ENCODE results near the gene ARID3B.

ARID3B gene

DNA sequence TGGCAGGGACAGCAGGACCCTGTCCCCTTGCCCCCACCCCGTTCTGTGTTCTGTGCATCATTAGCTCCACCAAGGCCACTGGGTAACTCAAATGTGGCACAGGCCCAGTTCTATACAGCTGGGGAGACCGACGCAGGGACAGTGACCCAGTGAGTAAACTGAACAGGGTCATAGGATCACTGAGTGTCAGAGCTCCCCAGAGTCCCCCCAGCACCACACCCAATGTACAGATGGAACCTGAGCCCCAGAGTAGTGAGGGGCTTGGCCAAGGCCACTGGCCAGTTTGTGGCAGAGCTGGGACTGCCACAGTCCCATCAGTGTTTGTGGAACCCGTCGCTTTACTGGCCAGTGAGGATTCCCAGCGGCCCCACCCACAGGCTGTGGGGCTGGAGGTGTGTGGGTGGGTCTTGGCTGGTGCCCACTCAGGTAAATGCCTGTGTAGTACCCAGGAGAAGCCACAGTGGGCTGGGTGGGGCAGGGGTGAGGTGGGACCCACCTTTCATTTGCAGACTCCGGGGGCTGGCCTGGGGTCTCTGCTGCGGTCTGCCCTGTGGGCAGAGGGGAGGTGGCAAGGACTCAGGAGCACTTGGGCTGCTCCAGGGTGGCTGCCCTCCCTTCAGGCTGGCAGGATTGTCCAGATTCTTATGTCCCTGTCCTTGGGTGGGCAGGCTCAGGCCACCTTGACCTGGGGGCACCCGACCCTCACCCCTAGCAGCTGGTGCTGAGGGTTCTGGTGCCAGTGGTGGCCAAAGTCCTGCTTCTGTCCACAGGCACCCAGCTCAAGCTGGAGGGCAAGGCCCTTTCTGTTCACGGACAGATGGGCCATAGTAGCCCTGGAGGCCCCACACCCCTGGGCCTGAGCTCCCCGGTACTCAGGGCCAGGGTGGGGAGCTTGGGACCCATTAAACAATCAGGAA, 63.0 kb downstream of the ARID3B start:
- H3K27me3 ChIP-seq (replicated peaks; ENCODE audit: control insufficient read depth, insufficient read depth, low read length) = no peaks in the 10 kb centered on the region
- no peak overlapping the region for H3K4me3 ChIP-seq (replicated peaks; ENCODE audit: low read depth, low read length)
- no peak for DNase-seq (ENCODE audit: extremely low read depth, insufficient read length)
- no peak for TF ChIP-seq CTCF (IDR thresholded peaks at IDR 0.05; ENCODE audit: insufficient read depth, low read length, poor library complexity, severe bottlenecking)
- H3K36me3 ChIP-seq (ENCODE audit: control insufficient read depth, insufficient read depth, low read length) = peaks cover 3% of the 10 kb centered on the region

DNA sequence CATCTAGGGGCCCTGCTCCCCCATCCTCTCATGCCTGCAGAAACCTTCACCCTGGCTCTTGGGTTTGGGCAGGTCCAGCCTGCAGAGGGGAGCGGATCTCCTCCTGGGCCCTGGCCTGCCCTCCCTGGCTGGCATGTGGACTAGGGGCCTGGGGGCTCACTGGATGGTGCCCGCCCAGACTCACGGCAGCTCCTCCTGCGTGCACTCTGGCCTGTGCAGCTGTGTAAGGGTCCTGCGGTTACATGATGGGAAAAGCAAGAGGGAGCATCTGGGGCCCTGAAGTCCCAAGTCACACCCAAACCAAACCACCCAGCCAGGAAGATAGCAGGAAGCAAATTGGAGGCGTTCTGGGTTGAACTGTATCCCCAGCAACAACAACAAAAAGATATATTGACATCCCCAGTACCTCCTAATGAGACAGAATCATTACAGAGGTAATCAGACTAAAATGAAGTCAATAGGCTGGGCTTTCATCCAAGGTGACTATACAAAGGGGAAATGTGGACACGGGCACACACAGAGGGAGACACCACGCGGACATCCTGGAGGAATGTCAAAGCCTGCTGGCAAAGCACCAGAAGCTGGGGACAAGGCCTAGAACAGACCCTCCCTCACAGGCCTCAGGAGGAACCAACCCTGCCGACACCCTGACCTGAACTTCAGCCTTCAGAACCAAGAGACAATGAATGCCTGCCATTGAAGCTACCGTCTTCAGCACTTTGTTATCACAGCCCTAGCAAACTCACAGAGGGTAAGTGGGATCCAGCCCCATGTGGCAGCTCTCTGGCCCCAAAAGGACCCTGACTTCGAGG, 64.2 kb downstream of the ARID3B start:
- DNase-seq (ENCODE audit: extremely low read depth, insufficient read length) = no peak
- Histone ChIP-seq H3K27me3 (replicated peaks; ENCODE audit: control insufficient read depth, insufficient read depth, low read length) (no peaks in the 10 kb centered on the region), H3K36me3 (ENCODE audit: control insufficient read depth, insufficient read depth, low read length) (no peaks in the 10 kb centered on the region; the same call in 1 of the 2 replicates), H3K4me3 (replicated peaks; ENCODE audit: low read depth, low read length) (no peak overlapping the region)
- TF ChIP-seq CTCF (IDR thresholded peaks at IDR 0.05; ENCODE audit: insufficient read depth, low read length, poor library complexity, severe bottlenecking) = no peak

- DNase-seq (ENCODE audit: extremely low read depth, insufficient read length) = no peak
- Histone ChIP-seq H3K27me3 (replicated peaks; ENCODE audit: control insufficient read depth, insufficient read depth, low read length) (no peaks in the 10 kb centered on the region), H3K36me3 (ENCODE audit: control insufficient read depth, insufficient read depth, low read length) (no peaks in the 10 kb centered on the region; the same call in 1 of the 2 replicates), H3K4me3 (replicated peaks; ENCODE audit: low read depth, low read length) (no peak overlapping the region)
- TF ChIP-seq CTCF (IDR thresholded peaks at IDR 0.05; ENCODE audit: insufficient read depth, low read length, poor library complexity, severe bottlenecking) = no peak
Observed at GRCh38 chr15:74605795-74606150, 64.8 kb downstream of the ARID3B start.

- Histone ChIP-seq H3K4me3 (replicated peaks; ENCODE audit: low read depth, low read length) (no peak overlapping the region), H3K36me3 (ENCODE audit: control insufficient read depth, insufficient read depth, low read length) (no peaks in the 10 kb centered on the region), H3K27me3 (replicated peaks; ENCODE audit: control insufficient read depth, insufficient read depth, low read length) (no peaks in the 10 kb centered on the region)
- no peak for DNase-seq (ENCODE audit: extremely low read depth, insufficient read length)
- no peak for TF ChIP-seq CTCF (IDR thresholded peaks at IDR 0.05; ENCODE audit: insufficient read depth, low read length, poor library complexity, severe bottlenecking)
Observed at GRCh38 chr15:74608786-74609185, 67.8 kb downstream of the ARID3B start.

GRCh38 chr15:74609938-74610301, 68.9 kb downstream of the ARID3B start:
- DNase-seq (ENCODE audit: extremely low read depth, insufficient read length) = no peak
- no peaks in the 10 kb centered on the region for H3K36me3 ChIP-seq (ENCODE audit: control insufficient read depth, insufficient read depth, low read length)
- H3K27me3 ChIP-seq (replicated peaks; ENCODE audit: control insufficient read depth, insufficient read depth, low read length) = no peaks in the 10 kb centered on the region
- no peak for TF ChIP-seq CTCF (IDR thresholded peaks at IDR 0.05; ENCODE audit: insufficient read depth, low read length, poor library complexity, severe bottlenecking)
- H3K4me3 ChIP-seq (replicated peaks; ENCODE audit: low read depth, low read length) = no peak overlapping the region
